Hippocampal formation (tissue), 2 donors: ENCODE results near the gene DSEL.
A peak's percentile ranks its signal among the peaks of the same experiment; 100 is the strongest.

Source experiments
- DNase-seq, 2 donors: peaks; one replicate each; lab custom pipeline; 2025; lab: John Stamatoyannopoulos, UW

The DSEL gene

DNA sequence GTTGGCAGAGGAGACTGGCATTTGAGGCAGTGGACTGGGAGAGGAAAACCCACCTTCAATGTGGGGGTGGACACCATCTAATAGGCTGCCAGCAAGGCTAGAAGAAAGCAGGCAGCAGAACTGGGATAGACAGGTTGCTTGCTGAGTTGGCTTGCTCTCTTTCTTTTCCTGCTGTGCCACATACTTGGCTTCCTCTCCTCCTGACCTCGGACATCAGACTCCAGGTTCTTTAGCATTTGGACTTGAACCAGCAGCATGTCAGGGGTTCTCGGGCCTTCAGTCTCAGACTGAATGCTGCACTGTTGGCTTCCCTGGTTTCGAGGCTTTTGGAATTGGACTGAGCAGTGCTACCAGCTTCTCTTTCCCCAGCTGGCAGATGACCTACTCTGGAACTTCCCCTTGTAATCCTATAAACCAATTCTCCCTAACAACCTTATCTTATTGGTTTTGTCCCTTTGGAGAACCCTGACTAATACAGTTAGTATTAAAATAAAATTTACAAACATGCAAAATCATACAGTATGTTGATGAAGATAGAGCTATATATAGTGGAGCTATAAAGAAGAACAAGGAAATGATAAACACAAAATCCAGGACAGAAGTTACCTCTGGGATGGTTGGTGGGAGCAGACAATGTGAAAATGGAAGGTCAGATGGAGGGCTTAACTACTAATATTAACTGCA is 15.9 kb downstream of the DSEL start:
- DNase-seq: no peak

DNA sequence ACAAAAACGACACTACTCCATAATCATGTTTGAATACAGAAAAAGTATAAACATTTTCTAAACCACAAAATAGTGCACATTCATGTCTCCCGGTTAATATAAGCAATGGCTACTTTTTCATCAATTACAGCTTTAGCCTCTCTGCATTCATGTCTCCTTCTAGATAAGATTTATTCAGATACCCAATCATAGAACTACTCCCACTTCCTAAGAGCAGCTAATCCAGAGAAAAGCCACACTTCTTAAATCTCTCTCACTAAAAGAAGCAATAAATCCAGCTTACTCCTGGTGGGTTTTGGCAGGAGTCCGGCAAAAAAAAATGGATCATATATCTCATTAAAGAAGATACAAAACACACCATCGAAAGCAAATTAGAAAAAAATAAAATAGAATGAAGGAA is 20.1 kb downstream of the DSEL start:
- DNase-seq: no peak

DNA sequence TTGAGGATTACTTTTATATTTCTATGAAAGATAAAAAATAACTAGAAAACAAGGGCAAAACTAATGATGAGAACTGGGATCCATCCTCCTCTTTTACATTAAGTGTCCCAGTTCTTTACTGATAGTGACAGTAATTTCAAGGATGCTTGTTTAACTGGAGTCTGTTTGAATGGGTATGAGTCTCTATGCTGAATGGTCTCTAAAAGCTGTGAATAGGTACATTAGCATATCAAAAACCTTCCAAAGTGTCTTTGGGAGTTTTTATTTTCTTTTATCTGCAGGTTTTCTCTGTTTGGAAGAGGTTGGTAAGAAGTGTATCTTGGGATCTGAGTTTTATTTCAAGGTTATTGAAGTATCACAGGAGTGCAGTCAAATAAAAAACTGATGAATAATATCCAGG is 30.0 kb downstream of the DSEL start:
- no peak for DNase-seq

DNA sequence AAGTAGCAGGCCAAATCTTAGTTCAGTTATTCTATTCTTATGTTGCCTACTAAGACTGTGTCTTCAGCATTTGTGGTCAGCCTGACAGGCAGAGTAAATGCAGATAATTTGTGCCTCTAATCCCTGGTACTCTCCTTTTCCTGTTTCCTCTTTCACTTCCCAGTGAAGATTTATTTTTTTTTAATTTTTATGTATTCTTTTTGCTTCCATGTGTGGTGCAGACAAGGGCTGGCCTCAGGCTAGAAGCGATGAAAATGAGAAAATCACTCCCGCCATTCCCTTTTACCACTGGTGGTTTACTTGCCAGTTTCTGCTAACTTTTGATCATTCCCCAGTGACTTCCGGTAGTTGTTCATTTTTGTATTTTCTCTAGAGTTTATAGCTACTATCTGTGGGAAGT is 30.9 kb downstream of the DSEL start:
- DNase-seq: no peak

DNA sequence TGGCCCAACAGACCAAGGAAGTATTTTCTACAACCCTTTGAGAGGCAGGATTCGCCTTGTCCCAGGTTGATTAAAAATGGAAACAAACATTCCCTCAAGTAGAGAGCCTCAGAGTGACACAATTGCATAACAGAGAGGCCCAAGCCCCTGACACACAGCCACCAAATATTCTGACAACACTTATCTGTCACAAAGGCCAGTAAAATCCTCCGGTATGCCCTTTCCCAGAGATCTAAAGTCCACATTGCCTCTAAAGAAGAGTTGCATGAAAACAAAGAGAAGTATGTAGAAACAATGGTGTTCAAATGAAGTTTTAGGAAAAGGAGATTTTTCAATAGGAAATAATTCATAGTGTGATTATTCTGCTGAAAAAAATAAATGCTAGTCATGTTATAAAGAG is 32.1 kb downstream of the DSEL start:
- no peak for DNase-seq

DNA sequence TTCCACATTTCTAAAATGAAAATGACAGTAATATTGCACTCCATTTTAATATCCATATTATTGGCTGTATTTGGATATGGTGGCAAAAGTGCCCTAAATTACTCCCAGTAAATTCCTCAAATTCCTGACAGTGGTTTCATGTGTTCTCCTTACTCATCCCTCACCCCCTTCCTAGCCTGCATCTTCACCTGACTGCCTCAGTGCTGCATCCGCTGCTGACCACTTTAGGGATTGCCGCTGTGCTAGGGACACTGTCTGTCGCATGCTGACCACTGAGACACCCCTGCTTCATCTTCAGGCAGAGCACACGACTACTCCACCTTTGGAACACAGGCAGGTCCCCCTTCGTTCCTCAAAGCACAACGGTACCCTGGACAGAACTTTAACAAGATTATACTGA is 32.6 kb downstream of the DSEL start:
- no peak for DNase-seq

DNA sequence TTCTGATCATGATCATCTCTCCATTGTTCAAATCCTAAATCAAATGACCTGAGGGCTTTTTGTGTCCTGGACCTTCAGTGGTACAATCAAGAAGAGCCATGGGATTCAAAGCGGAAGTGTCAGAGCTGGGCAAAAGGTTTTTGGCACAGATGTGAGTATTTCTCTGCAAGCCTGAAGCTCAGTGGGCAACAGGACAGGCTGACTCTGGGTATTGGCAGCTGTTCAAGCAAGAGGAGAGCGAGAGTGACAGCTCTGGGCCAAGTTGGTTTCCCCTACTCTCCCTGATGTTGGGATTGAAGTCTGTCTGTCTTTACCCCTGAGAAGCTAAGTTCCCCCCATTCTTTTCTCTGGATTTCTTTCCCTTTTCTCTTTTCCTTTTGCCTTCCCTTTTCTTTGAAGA is 33.3 kb downstream of the DSEL start:
- DNase-seq: peak; percentile 19 to 22

DNA sequence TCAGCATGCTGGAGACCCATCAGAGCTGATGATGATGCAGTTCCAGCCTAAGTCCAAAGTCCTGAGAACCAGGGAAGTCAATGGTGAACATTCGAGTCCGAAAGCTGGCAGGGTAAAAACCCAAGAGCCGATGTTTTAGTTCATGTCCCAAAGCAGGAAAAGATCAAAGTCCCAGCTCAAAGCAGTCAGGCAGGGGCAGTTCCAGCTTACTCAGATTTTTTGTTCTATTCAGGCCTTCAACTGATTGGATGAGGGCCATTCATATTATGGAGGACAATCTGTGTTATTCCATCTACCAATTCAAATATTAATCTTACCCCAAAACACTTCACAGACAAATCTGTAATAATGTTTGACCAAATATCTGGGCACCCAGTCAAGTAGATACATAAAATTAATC is 38.3 kb downstream of the DSEL start:
- no peak for DNase-seq

DNA sequence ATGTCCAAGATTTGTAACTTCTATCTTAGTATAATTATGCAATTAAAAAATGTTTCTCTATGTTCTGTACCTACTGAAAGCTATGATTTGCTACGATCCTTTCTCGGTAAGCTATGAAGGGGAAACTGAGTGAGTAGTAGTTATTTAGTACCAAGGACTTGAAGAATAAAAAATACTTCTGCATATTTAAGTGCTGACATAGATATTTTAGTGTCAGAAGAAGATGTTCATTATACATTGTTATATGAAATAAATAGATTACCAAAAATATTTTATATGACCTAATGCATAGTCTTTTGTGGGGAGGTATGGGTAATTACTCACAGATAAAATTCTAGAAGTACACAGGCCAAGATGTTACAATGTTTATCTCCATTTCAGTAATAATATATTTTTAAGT is 39.0 kb downstream of the DSEL start:
- no peak for DNase-seq

DNA sequence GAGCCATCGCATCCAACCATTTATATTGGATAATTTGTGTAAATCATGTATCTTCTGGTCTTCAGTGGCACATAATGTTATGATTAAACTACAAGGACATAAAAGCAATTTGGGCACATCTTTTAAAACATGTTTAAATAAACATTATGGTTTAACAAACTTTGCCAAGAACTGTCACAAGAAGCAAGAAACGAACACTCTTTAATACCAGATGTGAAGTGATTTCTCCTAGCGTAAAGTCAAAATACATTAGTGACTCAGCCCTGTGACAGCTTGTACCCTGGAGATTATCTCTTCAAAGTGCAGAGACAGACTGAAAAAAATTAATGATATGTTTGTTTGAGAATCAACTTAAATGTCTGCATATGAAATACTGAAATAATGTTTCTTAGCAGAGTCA is 39.9 kb downstream of the DSEL start:
- DNase-seq: no peak

DNA sequence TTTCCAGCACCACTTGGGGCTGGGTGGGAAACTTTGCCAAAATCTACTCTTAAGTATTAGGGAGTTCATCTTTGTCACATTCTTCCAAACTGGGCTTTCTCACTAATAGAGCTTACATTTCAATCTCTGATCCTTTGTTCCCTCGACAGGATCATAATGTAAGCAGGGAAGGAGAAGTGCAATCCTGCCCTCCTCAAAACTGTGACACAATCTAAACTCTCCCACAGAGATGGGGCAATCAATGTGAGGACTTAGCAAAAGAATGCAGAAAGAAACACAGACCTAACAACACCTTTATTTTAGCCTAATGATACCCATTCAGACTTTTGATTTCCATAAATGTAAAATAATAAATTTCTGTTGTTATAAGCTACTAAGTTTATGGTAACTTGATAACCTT is 40.8 kb downstream of the DSEL start:
- DNase-seq: no peak

DNA sequence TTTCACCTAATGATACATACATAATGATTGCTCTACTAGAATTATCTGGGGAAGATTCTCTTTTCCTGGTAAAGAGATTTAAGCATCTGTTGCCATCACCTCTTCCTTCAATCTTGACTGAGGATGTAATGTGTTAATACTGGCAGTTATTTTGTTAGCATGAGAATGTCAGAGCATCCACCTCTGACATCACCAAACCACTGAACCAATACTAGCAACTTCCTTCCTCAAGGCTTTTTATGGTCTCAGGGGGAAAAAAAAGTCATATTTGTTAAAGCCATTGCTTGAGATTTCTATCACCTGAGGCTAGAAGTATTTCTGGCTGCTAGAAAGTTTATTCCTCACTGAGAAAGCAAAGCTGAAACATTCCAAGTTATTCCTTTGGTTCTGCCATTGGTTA is 48.5 kb downstream of the DSEL start:
- DNase-seq: no peak

DNA sequence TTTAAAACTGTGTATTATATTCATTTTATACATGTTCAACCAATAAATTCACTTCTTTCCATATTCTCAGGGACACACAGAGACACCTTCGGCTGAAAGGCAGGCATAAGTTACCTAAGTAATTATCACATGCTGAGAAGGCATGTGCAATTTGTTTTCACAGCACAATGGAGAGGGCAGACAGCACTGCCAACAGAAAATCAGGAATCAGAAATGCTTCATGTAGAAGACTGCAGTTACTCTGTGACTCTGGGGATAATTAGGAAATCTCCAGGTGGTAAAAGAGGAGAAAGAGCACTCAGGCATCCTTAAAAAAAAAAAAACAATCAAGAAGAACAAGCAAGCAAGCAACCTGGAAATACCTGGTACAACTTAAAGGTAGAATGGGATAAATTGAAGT is 49.3 kb downstream of the DSEL start:
- no peak for DNase-seq

DNA sequence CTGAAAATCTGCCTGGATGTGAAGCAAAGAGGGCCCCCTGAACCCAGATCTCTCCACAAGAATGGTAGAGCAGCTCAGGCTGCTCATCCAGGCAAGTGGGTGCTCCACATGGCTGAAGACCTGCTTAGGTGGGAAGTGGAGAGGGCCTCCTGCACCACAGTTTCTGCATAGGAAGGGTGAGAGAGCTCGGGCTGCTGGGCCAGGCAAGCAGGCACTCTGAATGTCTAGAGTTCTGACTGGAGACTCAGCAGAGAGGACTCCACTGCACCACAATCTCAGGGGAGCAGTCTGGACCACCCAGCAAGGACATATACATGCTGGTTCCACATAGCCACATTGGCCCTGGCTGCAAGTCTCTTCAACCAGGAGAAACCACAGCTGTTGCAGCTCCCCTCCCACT is 52.0 kb downstream of the DSEL start:
- no peak for DNase-seq

DNA sequence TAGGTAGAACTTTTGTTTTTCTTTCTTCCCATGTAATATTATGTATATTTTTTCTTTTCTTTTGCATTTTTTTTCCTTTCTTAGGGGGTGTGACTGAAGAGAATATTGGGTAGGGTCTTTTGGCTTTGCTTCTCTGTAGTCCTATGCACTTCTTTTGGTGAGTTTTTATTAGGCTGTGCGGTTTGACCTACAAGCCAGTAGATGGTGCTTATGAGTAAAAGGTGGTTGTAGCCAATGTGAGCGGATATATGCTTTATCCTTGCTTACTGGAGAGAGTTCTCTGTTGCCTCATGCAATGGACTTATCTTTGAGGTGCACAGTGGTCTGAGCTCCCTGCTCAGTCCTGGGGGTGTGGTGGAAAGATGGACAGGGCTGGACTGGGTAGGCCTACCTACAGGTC is 52.7 kb downstream of the DSEL start:
- no peak for DNase-seq

DNA sequence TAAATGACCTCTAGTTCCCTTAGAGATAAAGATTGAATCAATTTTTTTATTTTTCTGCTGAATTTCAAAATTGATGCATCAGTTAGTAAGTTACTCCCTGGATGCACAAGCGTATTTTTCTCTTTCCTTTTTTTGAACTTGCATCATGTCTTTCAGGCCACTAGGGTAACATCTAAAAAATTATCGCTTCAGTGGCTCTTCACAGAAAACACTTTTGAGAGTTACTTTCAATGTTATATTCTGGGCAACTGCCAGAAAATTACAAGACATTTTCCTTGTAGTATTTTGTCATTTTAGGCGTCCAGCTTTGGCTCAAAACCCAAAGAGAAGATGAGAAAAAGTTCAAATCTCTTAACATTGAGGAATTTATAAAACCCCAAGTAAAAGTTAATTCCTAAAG is 59.8 kb downstream of the DSEL start:
- no peak for DNase-seq
